Neural crest cell (in vitro differentiated cells): ENCODE data around the gene MRGPRF. TPM values are rescaled to one million over a fixed set of nuclear protein-coding genes. Genes with fewer than 3 reads are reported as not detected.
A peak's percentile ranks its signal among the peaks of the same experiment; 100 is the strongest.

Experiments used
- DNase-seq: peaks from one replicate; pipeline ENCODE4 v3.0.0; 2021; ENCODE audit warnings: low read depth, mixed read lengths, low spot score
- H3K27ac Mint-ChIP-seq: one replicate; pipeline ENCODE4 v1.8.0; 2021; ENCODE audit warnings: mild to moderate bottlenecking, mixed read lengths; ENCODE audit not compliant: unreplicated experiment
- H3K27me3 Mint-ChIP-seq: 2 replicates; pipeline ENCODE4 v1.8.0; 2021; ENCODE audit warnings: low read depth, mild to moderate bottlenecking, mixed read lengths
- H3K36me3 Mint-ChIP-seq: 2 replicates; pipeline ENCODE4 v1.8.0; 2021; ENCODE audit warnings: low read depth, mild to moderate bottlenecking, mixed read lengths
- H3K4me1 Mint-ChIP-seq: 2 replicates; pipeline ENCODE4 v1.8.0; 2021; ENCODE audit warnings: mixed read lengths
- H3K4me3 Mint-ChIP-seq: one replicate; pipeline ENCODE4 v1.8.0; 2021; ENCODE audit warnings: mild to moderate bottlenecking, mixed read lengths
- H3K9me3 Mint-ChIP-seq: 2 replicates; pipeline ENCODE4 v1.8.0; 2021; ENCODE audit warnings: mixed read lengths
- CTCF ChIP-seq: fragments of 200-600 bp; sonication (generic); conservative IDR thresholded peaks from 2 replicates; pipeline ENCODE4 v1.5.0; 2021; ENCODE audit warnings: antibody characterized with exemption, mild to moderate bottlenecking
- total RNA-seq: library from RNA; stranded (reverse); gene quantifications from 2 replicates; pipeline ENCODE4 v1.2.1, GENCODE V29; 2021

The MRGPRF gene
- total RNA-seq, 1 donor from 2014 or later: 0.23 TPM

- no peaks in the 10 kb centered on the region for H3K9me3 Mint-ChIP-seq
- no peaks in the 10 kb centered on the region for H3K4me1 Mint-ChIP-seq
- TF ChIP-seq CTCF: no peak
- H3K27ac Mint-ChIP-seq: no peak overlapping the region
- peaks cover 12% of the 10 kb centered on the region for H3K27me3 Mint-ChIP-seq
- no peak overlapping the region for H3K4me3 Mint-ChIP-seq
- no peaks in the 10 kb centered on the region for H3K36me3 Mint-ChIP-seq
- DNase-seq: no peak
Observed at GRCh38 chr11:68994894-68995285, 18.2 kb downstream of the MRGPRF start.

GRCh38 chr11:68994161-68994893, 18.7 kb downstream of the MRGPRF start:
- Mint-ChIP-seq H3K36me3 (no peaks in the 10 kb centered on the region), H3K27me3 (peaks cover 18% of the 10 kb centered on the region), H3K27ac (peak overlapping the region; percentile 62), H3K4me1 (no peaks in the 10 kb centered on the region), H3K9me3 (no peaks in the 10 kb centered on the region), H3K4me3 (no peak overlapping the region)
- TF ChIP-seq CTCF: no peak
- no peak for DNase-seq

GRCh38 chr11:68993546-68993945, 19.5 kb downstream of the MRGPRF start:
- no peaks in the 10 kb centered on the region for H3K9me3 Mint-ChIP-seq
- H3K4me3 Mint-ChIP-seq: no peak overlapping the region
- no peak for TF ChIP-seq CTCF
- peaks cover 23% of the 10 kb centered on the region for H3K27me3 Mint-ChIP-seq
- no peak overlapping the region for H3K27ac Mint-ChIP-seq
- DNase-seq: no peak
- no peaks in the 10 kb centered on the region for H3K4me1 Mint-ChIP-seq
- no peaks in the 10 kb centered on the region for H3K36me3 Mint-ChIP-seq

GRCh38 chr11:68992743-68993255, 20.2 kb downstream of the MRGPRF start:
- Mint-ChIP-seq H3K4me3 (no peak overlapping the region), H3K27me3 (peaks cover 28% of the 10 kb centered on the region), H3K4me1 (no peaks in the 10 kb centered on the region), H3K27ac (no peak overlapping the region), H3K9me3 (no peaks in the 10 kb centered on the region), H3K36me3 (no peaks in the 10 kb centered on the region)
- no peak for TF ChIP-seq CTCF
- DNase-seq: no peak

GRCh38 chr11:68990995-68991780, 21.9 kb downstream of the MRGPRF start:
- Mint-ChIP-seq H3K4me3 (no peak overlapping the region), H3K4me1 (no peaks in the 10 kb centered on the region), H3K36me3 (no peaks in the 10 kb centered on the region), H3K9me3 (peaks cover 2% of the 10 kb centered on the region), H3K27me3 (peaks cover 39% of the 10 kb centered on the region), H3K27ac (no peak overlapping the region)
- no peak for DNase-seq
- no peak for TF ChIP-seq CTCF
